ENCODE results near the gene TOP3B. TPM values are rescaled to one million over a fixed set of nuclear protein-coding genes. Genes with fewer than 3 reads are reported as not detected.

TOP3B gene
- total RNA-seq, 1 experiment from 2014 or later, result 42.4 TPM

- intact Hi-C loops (cut with micrococcal nuclease), result no loop called here
- Histone ChIP-seq H3K9me2 (replicated peaks; ENCODE audit: low read length) (no peaks in the 10 kb centered on the region), H3K36me3 (ENCODE audit: low read depth, low read length) (no peaks in the 10 kb centered on the region), H3K79me2 (ENCODE audit: low read length) (peaks cover 21% of the 10 kb centered on the region), H3K4me1 (ENCODE audit: insufficient read depth, low read length) (peaks cover 19% of the 10 kb centered on the region), H3K27ac (ENCODE audit: low read length) (no peak overlapping the region), H3K9ac (ENCODE audit: low read length) (no peak overlapping the region), H3K4me2 (ENCODE audit: low read length) (no peak overlapping the region), H3K27me3 (ENCODE audit: low read length) (no peaks in the 10 kb centered on the region), H2AFZ (ENCODE audit: low read length) (no peak overlapping the region), H3K4me3 (ENCODE audit: low read length) (no peak overlapping the region), H3K9me3 (ENCODE audit: low read length) (no peaks in the 10 kb centered on the region), H3F3A (ENCODE audit: low read length, unreplicated experiment) (peaks cover 7% of the 10 kb centered on the region), H4K20me1 (ENCODE audit: low read length) (no peaks in the 10 kb centered on the region)
- CTCF ChIA-PET, result no interaction called here
- no peak for ATAC-seq
- no TSS peak for BruUV-seq (replicated peaks)
- TF ChIP-seq EZH2phosphoT487 (IDR thresholded peaks at IDR 0.05; ENCODE audit: borderline replicate concordance, low read length) (no peak), EZH2 (IDR thresholded peaks at IDR 0.05; ENCODE audit: low read length, unreplicated experiment) (no peak), CTCF (conservative IDR thresholded peaks at IDR 0.05; ENCODE audit: low read depth, low read length) (no peak)
- POLR2A ChIA-PET (ENCODE audit: unreplicated experiment), result no interaction called here
- no peak for DNase-seq
Measured at GRCh38 chr22:21946262-21946925, 36.2 kb downstream of the TOP3B start.

- ATAC-seq, result no peak
- intact Hi-C loops (cut with micrococcal nuclease), result no loop called here
Measured at GRCh38 chr22:21945453-21946261, 36.9 kb downstream of the TOP3B start.

More at GRCh38 chr22:21945453-21946261, 36.9 kb downstream of the TOP3B start:
- BruUV-seq (replicated peaks), result no TSS peak
- Histone ChIP-seq H3K36me3 (ENCODE audit: low read depth, low read length) (no peaks in the 10 kb centered on the region), H3K9me2 (replicated peaks; ENCODE audit: low read length) (no peaks in the 10 kb centered on the region), H3K4me1 (ENCODE audit: insufficient read depth, low read length) (peaks cover 19% of the 10 kb centered on the region), H3K79me2 (ENCODE audit: low read length) (peaks cover 20% of the 10 kb centered on the region; the same call in 1 of the 2 replicates), H3K9ac (ENCODE audit: low read length) (no peak overlapping the region), H3K4me2 (ENCODE audit: low read length) (no peak overlapping the region), H4K20me1 (ENCODE audit: low read length) (no peaks in the 10 kb centered on the region), H3F3A (ENCODE audit: low read length, unreplicated experiment) (peaks cover 7% of the 10 kb centered on the region), H3K9me3 (ENCODE audit: low read length) (no peaks in the 10 kb centered on the region), H3K27ac (ENCODE audit: low read length) (no peak overlapping the region), H3K27me3 (ENCODE audit: low read length) (no peaks in the 10 kb centered on the region), H3K4me3 (ENCODE audit: low read length) (no peak overlapping the region), H2AFZ (ENCODE audit: low read length) (no peak overlapping the region)
- TF ChIP-seq CTCF (conservative IDR thresholded peaks at IDR 0.05; ENCODE audit: low read depth, low read length) (no peak), EZH2phosphoT487 (IDR thresholded peaks at IDR 0.05; ENCODE audit: borderline replicate concordance, low read length) (no peak), EZH2 (IDR thresholded peaks at IDR 0.05; ENCODE audit: low read length, unreplicated experiment) (no peak)
- ChIA-PET POLR2A (ENCODE audit: unreplicated experiment) (no interaction called here), CTCF (no interaction called here)
- no peak for DNase-seq

Data from PC-3 (cell line).